ENCODE results near the gene CAPN13. TPM values are rescaled to one million over a fixed set of nuclear protein-coding genes. Genes with fewer than 3 reads are reported as not detected.

CAPN13 gene
- total RNA-seq, 6 donors from 2014 or later: 9.4 to 46.1 (median 17.5) TPM

DNA sequence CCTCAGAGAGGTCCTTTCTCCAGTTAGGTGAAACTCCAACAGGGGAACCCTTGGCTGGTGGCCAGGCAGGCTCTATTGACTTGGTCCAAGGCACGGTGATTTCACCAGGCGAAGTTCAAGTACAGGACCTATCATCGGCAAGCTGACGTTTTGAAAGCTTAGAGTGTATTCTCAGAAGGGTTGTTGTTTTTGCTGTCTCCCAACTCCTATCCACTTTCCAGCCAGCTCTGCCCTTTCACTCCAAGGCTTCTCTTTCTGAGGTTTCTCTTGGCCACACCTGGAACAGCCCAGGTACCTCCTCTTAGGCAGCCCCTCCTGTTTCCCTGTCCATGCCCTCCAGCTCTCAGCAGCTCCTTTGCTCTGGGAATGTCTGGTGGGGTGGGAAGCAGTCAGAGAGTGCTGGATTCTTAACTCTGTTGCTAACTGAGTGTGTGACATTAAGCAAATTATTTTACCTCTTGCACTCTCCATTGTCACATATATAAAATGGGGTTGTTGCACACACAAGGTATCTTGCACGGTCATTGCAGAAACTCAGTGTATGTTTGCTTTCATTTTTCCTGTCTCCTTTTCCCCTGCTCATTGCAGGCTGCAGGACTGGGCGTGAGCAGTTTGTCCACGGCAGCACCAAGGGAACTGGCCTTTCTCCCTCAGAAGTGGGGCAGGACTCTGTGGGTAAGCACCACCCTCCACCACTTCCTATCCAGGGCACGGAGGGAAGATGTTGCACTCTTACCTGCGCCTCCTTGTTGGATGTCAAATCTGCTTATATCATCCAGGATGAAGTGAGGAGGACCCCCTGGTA is 30.2 kb downstream of the CAPN13 start:
- WGBS, 2 donors: 57 to 73% methylated on average over 9 of the region's 9 CpGs
- no peak for ATAC-seq (ENCODE audit: low FRiP score in 2 of 2)
- DNase-seq: peak in 1 of 2 donors; percentile 14
- no peak for TF ChIP-seq POLR2AphosphoS5 (IDR thresholded peaks at IDR 0.05)
- no peak for TF ChIP-seq POLR2A (IDR thresholded peaks at IDR 0.05)
- TF ChIP-seq, protein P1, sequence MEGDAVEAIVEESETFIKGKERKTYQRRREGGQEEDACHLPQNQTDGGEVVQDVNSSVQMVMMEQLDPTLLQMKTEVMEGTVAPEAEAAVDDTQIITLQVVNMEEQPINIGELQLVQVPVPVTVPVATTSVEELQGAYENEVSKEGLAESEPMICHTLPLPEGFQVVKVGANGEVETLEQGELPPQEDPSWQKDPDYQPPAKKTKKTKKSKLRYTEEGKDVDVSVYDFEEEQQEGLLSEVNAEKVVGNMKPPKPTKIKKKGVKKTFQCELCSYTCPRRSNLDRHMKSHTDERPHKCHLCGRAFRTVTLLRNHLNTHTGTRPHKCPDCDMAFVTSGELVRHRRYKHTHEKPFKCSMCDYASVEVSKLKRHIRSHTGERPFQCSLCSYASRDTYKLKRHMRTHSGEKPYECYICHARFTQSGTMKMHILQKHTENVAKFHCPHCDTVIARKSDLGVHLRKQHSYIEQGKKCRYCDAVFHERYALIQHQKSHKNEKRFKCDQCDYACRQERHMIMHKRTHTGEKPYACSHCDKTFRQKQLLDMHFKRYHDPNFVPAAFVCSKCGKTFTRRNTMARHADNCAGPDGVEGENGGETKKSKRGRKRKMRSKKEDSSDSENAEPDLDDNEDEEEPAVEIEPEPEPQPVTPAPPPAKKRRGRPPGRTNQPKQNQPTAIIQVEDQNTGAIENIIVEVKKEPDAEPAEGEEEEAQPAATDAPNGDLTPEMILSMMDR (IDR thresholded peaks at IDR 0.05): no peak
- TF ChIP-seq EP300 (IDR thresholded peaks at IDR 0.05): no peak
- no peaks in the 10 kb centered on the region for H3K4me1 ChIP-seq
- H3K4me3 ChIP-seq: no peak overlapping the region
- no peaks in the 10 kb centered on the region for H3K27me3 ChIP-seq
- H3K36me3 ChIP-seq: no peaks in the 10 kb centered on the region
- H3K27ac ChIP-seq: no peak overlapping the region
- no peaks in the 10 kb centered on the region for H3K9me3 ChIP-seq

DNA sequence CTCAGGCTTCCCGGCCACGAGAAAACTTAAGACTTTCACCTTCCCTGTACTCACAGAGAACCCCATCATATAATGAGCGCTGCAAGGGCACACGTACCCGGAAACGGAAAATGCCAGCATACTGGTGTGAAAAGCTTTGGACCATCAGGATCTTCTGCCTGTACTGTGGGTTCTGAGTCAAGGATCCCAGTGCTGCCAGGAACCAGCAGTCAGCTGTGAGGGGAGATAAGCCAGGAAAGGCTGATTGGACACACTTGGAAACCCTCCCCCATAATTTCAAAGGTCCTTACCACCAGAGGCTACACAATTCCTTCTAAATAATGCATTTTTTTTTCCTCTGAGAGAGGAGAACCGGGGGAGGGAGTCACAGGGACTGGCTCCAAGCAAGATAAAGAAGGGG is 31.4 kb downstream of the CAPN13 start:
- no peak for ATAC-seq (ENCODE audit: low FRiP score in 2 of 2)
- no peaks in the 10 kb centered on the region for H3K9me3 ChIP-seq
- 63 to 66% methylated on average over 7 of the region's 7 CpGs for WGBS, 2 donors

DNA sequence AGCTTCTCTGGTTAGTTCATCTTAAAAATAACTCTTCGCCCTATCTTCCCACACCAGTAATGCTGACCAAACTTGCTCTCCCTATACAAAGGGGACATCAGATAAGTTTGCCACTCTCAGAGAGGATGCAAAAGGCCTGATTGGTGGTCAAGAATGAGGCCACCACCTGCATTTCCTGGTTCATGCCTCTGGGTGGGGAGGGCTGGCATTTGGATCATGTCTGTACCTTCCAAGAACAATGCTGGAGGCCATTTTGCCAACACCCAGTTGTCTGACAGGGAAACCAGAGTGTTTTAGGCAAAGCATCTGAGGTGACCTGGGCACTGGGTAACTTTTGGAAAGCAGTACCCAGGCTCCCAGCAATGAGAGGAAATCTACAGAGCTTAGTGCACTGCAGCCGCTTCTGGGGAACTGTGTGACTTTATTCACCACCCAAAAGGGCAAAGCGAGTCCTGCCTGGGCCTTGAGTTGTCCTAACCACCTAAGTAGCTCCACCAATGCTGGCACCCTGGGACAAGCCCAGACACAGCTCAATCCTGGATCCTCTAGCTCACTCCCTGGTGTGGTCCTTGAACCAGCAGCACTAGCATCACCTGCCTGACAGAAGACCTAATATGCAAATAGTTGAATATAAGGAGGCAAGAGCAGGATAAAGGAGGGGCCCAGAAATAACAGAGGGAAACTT is 35.1 kb downstream of the CAPN13 start:
- no peaks in the 10 kb centered on the region for H3K9me3 ChIP-seq
- TF ChIP-seq POLR2A (IDR thresholded peaks at IDR 0.05) (no peak), POLR2AphosphoS5 (IDR thresholded peaks at IDR 0.05) (no peak), EP300 (IDR thresholded peaks at IDR 0.05) (no peak)
- TF ChIP-seq, protein P1 (IDR thresholded peaks at IDR 0.05): no peak
- no peak overlapping the region for H3K27ac ChIP-seq
- 97% methylated on average over 2 to 3 of the region's 3 CpGs for WGBS, 2 donors
- H3K4me1 ChIP-seq: no peaks in the 10 kb centered on the region
- ATAC-seq (ENCODE audit: low FRiP score in 2 of 2): no peak
- peaks cover 0 to 3% (median 0%) of the 10 kb centered on the region in 4 donors for H3K27me3 ChIP-seq
- H3K4me3 ChIP-seq: no peak overlapping the region
- DNase-seq: no peak
- H3K36me3 ChIP-seq: no peaks in the 10 kb centered on the region

More for the DNA sequence above, 31.4 kb downstream of the CAPN13 start:
- Histone ChIP-seq H3K27ac (no peak overlapping the region), H3K4me1 (no peaks in the 10 kb centered on the region), H3K4me3 (no peak overlapping the region), H3K27me3 (no peaks in the 10 kb centered on the region), H3K36me3 (no peaks in the 10 kb centered on the region)
- TF ChIP-seq POLR2AphosphoS5 (IDR thresholded peaks at IDR 0.05): no peak
- TF ChIP-seq, protein P1 (IDR thresholded peaks at IDR 0.05): no peak
- no peak for TF ChIP-seq EP300 (IDR thresholded peaks at IDR 0.05)
- TF ChIP-seq POLR2A (IDR thresholded peaks at IDR 0.05): no peak
- DNase-seq: peak in 1 of 2 donors; percentile 3

DNA sequence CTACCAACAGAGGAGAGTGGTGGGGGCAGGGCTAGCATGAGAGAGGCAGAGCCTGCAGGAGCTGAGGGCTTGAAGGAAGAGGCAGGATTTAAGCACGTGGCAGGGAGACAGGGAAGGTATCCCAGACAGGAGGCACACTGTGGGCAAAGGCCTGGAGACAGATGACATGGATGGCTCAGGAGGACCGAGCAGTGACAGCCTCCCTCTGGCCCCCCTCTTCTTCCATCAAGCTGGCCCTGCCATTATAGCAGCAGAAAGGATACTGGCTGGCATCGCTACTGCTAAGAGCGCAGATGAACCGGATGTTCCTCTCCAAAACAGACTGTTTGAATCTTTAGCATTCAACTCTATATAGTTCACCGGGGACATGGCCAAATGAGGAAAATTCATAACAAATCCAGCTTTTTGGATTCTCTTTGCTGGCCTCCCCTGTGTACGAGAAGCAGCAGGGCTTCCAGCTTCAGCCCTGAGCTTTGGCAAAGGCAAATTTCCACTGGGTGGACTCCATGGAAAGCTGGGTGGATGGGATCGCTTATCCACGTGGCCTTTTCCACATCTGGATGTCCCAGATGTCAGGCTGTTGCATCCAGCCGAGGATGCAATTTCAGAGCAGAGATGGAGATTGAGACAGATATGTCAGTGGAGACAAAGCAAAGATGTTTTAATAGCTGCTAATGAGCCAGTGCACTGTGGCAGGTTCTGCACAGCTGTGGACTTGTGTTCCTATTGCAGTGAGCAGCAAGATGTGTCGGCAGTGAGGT is 36.2 kb downstream of the CAPN13 start:
- H3K4me1 ChIP-seq: no peaks in the 10 kb centered on the region
- no peak for DNase-seq
- H3K36me3 ChIP-seq: no peaks in the 10 kb centered on the region
- no peak overlapping the region for H3K4me3 ChIP-seq
- H3K9me3 ChIP-seq: no peaks in the 10 kb centered on the region
- no peak for ATAC-seq (ENCODE audit: low FRiP score in 2 of 2)
- WGBS, 2 donors: 80 to 81% methylated on average over 9 to 11 of the region's 11 CpGs
- no peak overlapping the region for H3K27ac ChIP-seq
- H3K27me3 ChIP-seq: peaks cover 0 to 3% (median 0%) of the 10 kb centered on the region in 4 donors
- TF ChIP-seq POLR2A (IDR thresholded peaks at IDR 0.05) (no peak), EP300 (IDR thresholded peaks at IDR 0.05) (no peak), POLR2AphosphoS5 (IDR thresholded peaks at IDR 0.05) (no peak)
- TF ChIP-seq, protein P1 (IDR thresholded peaks at IDR 0.05): no peak

All from upper lobe of left lung (tissue), 6 donors.